Esophagus muscularis mucosa (tissue), 4 donors: ENCODE results near the gene TAGLN3. TPM values are rescaled to one million over a fixed set of nuclear protein-coding genes. Genes with fewer than 3 reads are reported as not detected.

Experiments used
- DNase-seq: peaks from one replicate; pipeline ENCODE4 v3.0.0-alpha.2; 2017; ENCODE audit errors: extremely low spot score
- H3K27ac ChIP-seq, 4 donors: fragments of 200-600 bp; sonication (generic); replicated peaks in 1 of 4; 1 replicate in 3 of 4; 2 replicates in 1 of 4; pipeline ENCODE4 v1.5.1; 2016 to 2019; ENCODE audit warnings: mild to moderate bottlenecking in 1 of 4
- H3K27me3 ChIP-seq, 4 donors: fragments of 200-600 bp; sonication (generic); one replicate each; pipeline versions ENCODE4 v1.5.1 to v1.6.0; 2016 to 2019
- H3K36me3 ChIP-seq, 4 donors: fragments of 200-600 bp; sonication (generic); one replicate each; pipeline ENCODE4 v1.5.1; 2016 to 2019
- H3K4me1 ChIP-seq, 4 donors: fragments of 200-600 bp; sonication (generic); one replicate each; pipeline ENCODE4 v1.5.1; 2016 to 2019
- H3K4me3 ChIP-seq, 4 donors: fragments of 200-600 bp; sonication (generic); 1 replicate in 2 of 4; 2 replicates in 2 of 4; pipeline ENCODE4 v1.5.1; 2016 to 2019; ENCODE audit warnings: mild to moderate bottlenecking in 4 of 4, moderate library complexity in 1 of 4
- H3K9me3 ChIP-seq, 4 donors: fragments of 200-600 bp; sonication (generic); 1 replicate in 3 of 4; 2 replicates in 1 of 4; pipeline ENCODE4 v1.5.1; 2016 to 2019
- CTCF ChIP-seq, 3 experiments: fragments of 200-600 bp in 2 of 3; fragments of 450-650 bp in 1 of 3; sonication (generic) in 2 of 3; IDR thresholded peaks; one replicate each; pipeline ENCODE4 v1.5.1; 2017 to 2019; ENCODE audit warnings: antibody characterized with exemption in 3 of 3, mild to moderate bottlenecking in 2 of 3, moderate library complexity in 1 of 3
- EP300 ChIP-seq: sonication (generic); formaldehyde crosslinking; IDR thresholded peaks from one replicate; pipeline ENCODE4 v1.6.1; 2017; ENCODE audit warnings: antibody characterized with exemption
- POLR2A ChIP-seq: fragments of 450-650 bp; IDR thresholded peaks from one replicate; pipeline ENCODE4 v1.6.1; 2017; ENCODE audit warnings: antibody characterized with exemption, moderate library complexity, mild to moderate bottlenecking, low read depth
- POLR2AphosphoS5 ChIP-seq, 2 donors: sonication (generic); formaldehyde crosslinking; IDR thresholded peaks; one replicate each; pipeline ENCODE4 v1.6.1; 2017; ENCODE audit warnings: antibody characterized with exemption in 2 of 2
- WGBS: methylation state at CpG from one replicate; pipeline ENCODE4 v1.1.5; 2018; 5-methylcytosine and 5-hydroxymethylcytosine counted together
- intact Hi-C: fragments of 100-400 bp; cut with DNase I; formaldehyde crosslinking; loops from one replicate; pipeline ENCODE4 v1.15.1; 2023
- total RNA-seq, 4 donors: library from RNA; depleted of rRNA; stranded (reverse); fragments of >200 nt; gene quantifications; one replicate each; pipeline versions ENCODE4 v1.1.0 to v1.2.1, GENCODE V29; 2016

The TAGLN3 gene
- total RNA-seq, 4 donors from 2014 or later: 0.83 to 4.0 (median 1.3) TPM

- Histone ChIP-seq H3K4me1 (peaks cover 9 to 15% (median 13%) of the 10 kb centered on the region in 4 donors), H3K27me3 (no peaks in the 10 kb centered on the region), H3K9me3 (no peaks in the 10 kb centered on the region), H3K27ac (no peak overlapping the region), H3K36me3 (peaks cover 0 to 47% (median 18%) of the 10 kb centered on the region in 4 donors), H3K4me3 (no peak overlapping the region)
- no peak for DNase-seq
- intact Hi-C loops: no loop called here
- 79% methylated on average over 3 of the region's 3 CpGs for WGBS
- TF ChIP-seq EP300: no peak
- no peak for TF ChIP-seq CTCF (IDR thresholded peaks at IDR 0.05)
- no peak for TF ChIP-seq POLR2A
- TF ChIP-seq POLR2AphosphoS5 (IDR thresholded peaks at IDR 0.05): no peak
Observed at GRCh38 chr3:111972891-111973290, 25.8 kb upstream of the TAGLN3 start.

- no peak for DNase-seq
- Histone ChIP-seq H3K27me3 (no peaks in the 10 kb centered on the region), H3K4me1 (peaks cover 7 to 15% (median 12%) of the 10 kb centered on the region in 4 donors), H3K36me3 (peaks cover 0 to 38% (median 18%) of the 10 kb centered on the region in 4 donors), H3K4me3 (no peak overlapping the region), H3K9me3 (no peaks in the 10 kb centered on the region), H3K27ac (no peak overlapping the region)
- 83% methylated on average over 2 of the region's 2 CpGs for WGBS
- intact Hi-C loops: no loop called here
- TF ChIP-seq POLR2AphosphoS5 (IDR thresholded peaks at IDR 0.05): no peak
- TF ChIP-seq POLR2A: no peak
- TF ChIP-seq CTCF (IDR thresholded peaks at IDR 0.05): no peak
- TF ChIP-seq EP300: no peak
Observed at GRCh38 chr3:111975131-111975530, 23.6 kb upstream of the TAGLN3 start.

- Histone ChIP-seq H3K4me3 (no peak overlapping the region), H3K27me3 (no peaks in the 10 kb centered on the region), H3K36me3 (peaks cover 0 to 31% (median 17%) of the 10 kb centered on the region in 4 donors), H3K4me1 (peaks cover 16 to 23% (median 19%) of the 10 kb centered on the region in 4 donors), H3K9me3 (no peaks in the 10 kb centered on the region), H3K27ac (no peak overlapping the region)
- 75% methylated on average over 2 of the region's 2 CpGs for WGBS
- intact Hi-C loops: no loop called here
- DNase-seq: no peak
- TF ChIP-seq CTCF (IDR thresholded peaks at IDR 0.05) (no peak), POLR2AphosphoS5 (IDR thresholded peaks at IDR 0.05) (no peak)
Observed at GRCh38 chr3:111976254-111976653, 22.5 kb upstream of the TAGLN3 start.

- intact Hi-C loops: no loop called here
- Histone ChIP-seq H3K27me3 (no peaks in the 10 kb centered on the region), H3K4me3 (peak within 1 kb of the TSS; percentile 72 to 75 (median 73)), H3K27ac (peak within 1 kb of the TSS; percentile 82 to 89 (median 85)), H3K36me3 (peaks cover 0 to 16% (median 9%) of the 10 kb centered on the region in 4 donors), H3K9me3 (no peaks in the 10 kb centered on the region), H3K4me1 (peaks cover 16 to 33% (median 24%) of the 10 kb centered on the region in 4 donors)
- peak; percentile 97 for DNase-seq
- WGBS: 13% methylated on average over 15 of the region's 61 CpGs
- TF ChIP-seq POLR2A (peak; percentile 64), POLR2AphosphoS5 (IDR thresholded peaks at IDR 0.05) (peak; percentile 98 to 99), EP300 (no peak), CTCF (IDR thresholded peaks at IDR 0.05) (no peak)
Observed at GRCh38 chr3:111978583-111979433, 19.9 kb upstream of the TAGLN3 start, which contains the start of gene ABHD10. Gene ABHD10, plus strand, starts transcription at chr3:111979026. Its CDS starts 36 bp downstream, at chr3:111979062.
